SJCRH30 (cell line): ENCODE results near the gene CAMTA1. TPM values are rescaled to one million over a fixed set of nuclear protein-coding genes. Genes with fewer than 3 reads are reported as not detected.

ENCODE experiments used
- DNase-seq, 2 experiments: peaks; one replicate each; pipeline ENCODE4 v3.0.0-alpha.2; 2015 to 2020
- H3K27ac ChIP-seq: fragments of 250-450 bp; sonication (Bioruptor Pico); 2 replicates; pipeline ENCODE4 v1.5.1; 2020; ENCODE audit warnings: mild to moderate bottlenecking, moderate library complexity
- H3K27me3 ChIP-seq: fragments of 250-450 bp; sonication (Bioruptor Pico); 2 replicates; pipeline ENCODE4 v1.5.1; 2020; ENCODE audit warnings: mild to moderate bottlenecking, moderate library complexity
- H3K36me3 ChIP-seq: fragments of 250-450 bp; sonication (Bioruptor Pico); 2 replicates; pipeline ENCODE4 v1.5.1; 2020; ENCODE audit warnings: mild to moderate bottlenecking, moderate library complexity
- H3K4me1 ChIP-seq: fragments of 250-450 bp; sonication (Bioruptor Pico); 2 replicates; pipeline ENCODE4 v1.5.1; 2020; ENCODE audit warnings: mild to moderate bottlenecking, moderate library complexity
- H3K4me3 ChIP-seq: fragments of 250-450 bp; sonication (Bioruptor Pico); 2 replicates; pipeline ENCODE4 v1.5.1; 2020; ENCODE audit warnings: mild to moderate bottlenecking, moderate library complexity
- H3K9me3 ChIP-seq: fragments of 250-450 bp; sonication (Bioruptor Pico); replicated peaks from 2 replicates; pipeline ENCODE4 v1.5.1; 2020; ENCODE audit warnings: mild to moderate bottlenecking, moderate library complexity
- total RNA-seq: library from RNA; depleted of rRNA; stranded (reverse); fragments of >200 nt; shearing (Covaris generic); gene quantifications from 2 replicates; pipeline ENCODE4 v1.2.3, GENCODE V29; 2014

CAMTA1 gene
- total RNA-seq, 1 experiment from 2014 or later = 153 TPM

DNA sequence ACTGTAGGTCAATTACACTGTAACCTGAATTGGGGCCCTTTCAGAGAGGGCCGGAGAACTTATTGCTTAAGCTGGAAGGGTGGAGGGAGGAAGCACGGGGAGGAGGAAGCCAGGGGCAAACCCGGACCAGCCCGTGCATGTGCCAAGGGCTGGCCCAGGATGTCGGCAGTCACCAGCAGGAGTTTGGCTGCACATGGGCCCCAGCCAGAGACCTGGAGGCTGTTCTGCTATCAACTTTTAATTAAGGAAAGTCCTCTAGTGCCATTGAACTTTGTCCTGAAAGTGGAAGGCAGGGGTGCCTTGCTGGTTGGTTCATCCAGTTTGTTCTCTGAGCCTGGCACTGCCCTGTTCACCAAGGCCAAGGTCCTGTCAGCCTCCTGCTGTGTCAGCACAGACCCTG is 785.1 kb downstream of the CAMTA1 start:
- no peaks in the 10 kb centered on the region for H3K4me1 ChIP-seq
- no peaks in the 10 kb centered on the region for H3K36me3 ChIP-seq
- no peak for DNase-seq
- no peak overlapping the region for H3K27ac ChIP-seq
- no peak overlapping the region for H3K4me3 ChIP-seq
- peaks cover 12% of the 10 kb centered on the region; the same call in 1 of the 2 replicates for H3K9me3 ChIP-seq
- peaks cover 17% of the 10 kb centered on the region for H3K27me3 ChIP-seq

DNA sequence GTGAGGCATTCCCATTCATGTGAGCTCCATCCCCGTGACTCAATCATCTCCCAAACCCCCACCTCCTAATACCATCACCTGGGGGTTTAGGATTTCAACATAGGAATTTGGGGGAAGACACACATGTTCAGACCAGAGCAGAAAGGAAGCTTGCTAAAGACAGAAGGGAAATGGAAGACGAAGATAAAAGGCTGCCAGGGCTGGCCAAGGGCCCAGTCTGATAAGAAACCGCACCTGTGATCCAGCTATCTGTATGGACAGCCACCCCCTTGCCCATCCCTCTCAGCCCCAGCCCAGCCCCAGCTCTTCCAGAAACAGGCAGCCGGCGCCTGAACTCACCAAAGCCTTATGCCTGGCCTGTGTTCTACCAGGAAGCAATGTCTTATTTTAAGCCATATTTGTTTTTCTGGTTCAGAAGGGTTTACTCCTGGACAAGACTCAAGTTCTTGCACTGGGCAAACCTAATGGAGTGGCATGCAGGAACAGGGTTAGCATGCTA is 787.4 kb downstream of the CAMTA1 start:
- Histone ChIP-seq H3K4me3 (no peak overlapping the region), H3K9me3 (peaks cover 12% of the 10 kb centered on the region; the same call in 1 of the 2 replicates), H3K36me3 (no peaks in the 10 kb centered on the region), H3K27me3 (peaks cover 15% of the 10 kb centered on the region), H3K4me1 (no peaks in the 10 kb centered on the region), H3K27ac (no peak overlapping the region)
- DNase-seq = no peak

DNA sequence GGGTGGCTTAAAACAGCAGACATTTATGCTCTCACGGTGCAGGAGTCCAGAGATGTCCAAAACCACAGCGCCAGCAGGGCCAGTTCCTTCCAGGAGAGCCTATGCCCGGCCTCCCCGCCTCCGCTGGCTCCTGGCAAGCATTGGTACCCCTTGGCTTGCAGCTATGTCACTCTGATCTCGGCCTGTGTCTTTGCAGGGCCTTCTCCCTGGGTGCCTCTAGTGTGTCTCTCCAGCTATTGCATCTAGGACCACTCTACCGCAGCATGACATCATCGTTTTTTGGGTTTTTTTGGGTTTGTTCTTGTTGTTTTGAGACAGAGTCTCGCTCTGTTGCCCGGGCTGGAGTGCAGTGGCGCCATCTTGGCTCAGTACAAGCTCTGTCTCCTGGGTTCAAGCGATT is 788.2 kb downstream of the CAMTA1 start:
- Histone ChIP-seq H3K4me1 (no peaks in the 10 kb centered on the region), H3K9me3 (peaks cover 12% of the 10 kb centered on the region; the same call in 1 of the 2 replicates), H3K4me3 (no peak overlapping the region), H3K36me3 (no peaks in the 10 kb centered on the region), H3K27ac (no peak overlapping the region), H3K27me3 (peaks cover 16% of the 10 kb centered on the region)
- DNase-seq = no peak

DNA sequence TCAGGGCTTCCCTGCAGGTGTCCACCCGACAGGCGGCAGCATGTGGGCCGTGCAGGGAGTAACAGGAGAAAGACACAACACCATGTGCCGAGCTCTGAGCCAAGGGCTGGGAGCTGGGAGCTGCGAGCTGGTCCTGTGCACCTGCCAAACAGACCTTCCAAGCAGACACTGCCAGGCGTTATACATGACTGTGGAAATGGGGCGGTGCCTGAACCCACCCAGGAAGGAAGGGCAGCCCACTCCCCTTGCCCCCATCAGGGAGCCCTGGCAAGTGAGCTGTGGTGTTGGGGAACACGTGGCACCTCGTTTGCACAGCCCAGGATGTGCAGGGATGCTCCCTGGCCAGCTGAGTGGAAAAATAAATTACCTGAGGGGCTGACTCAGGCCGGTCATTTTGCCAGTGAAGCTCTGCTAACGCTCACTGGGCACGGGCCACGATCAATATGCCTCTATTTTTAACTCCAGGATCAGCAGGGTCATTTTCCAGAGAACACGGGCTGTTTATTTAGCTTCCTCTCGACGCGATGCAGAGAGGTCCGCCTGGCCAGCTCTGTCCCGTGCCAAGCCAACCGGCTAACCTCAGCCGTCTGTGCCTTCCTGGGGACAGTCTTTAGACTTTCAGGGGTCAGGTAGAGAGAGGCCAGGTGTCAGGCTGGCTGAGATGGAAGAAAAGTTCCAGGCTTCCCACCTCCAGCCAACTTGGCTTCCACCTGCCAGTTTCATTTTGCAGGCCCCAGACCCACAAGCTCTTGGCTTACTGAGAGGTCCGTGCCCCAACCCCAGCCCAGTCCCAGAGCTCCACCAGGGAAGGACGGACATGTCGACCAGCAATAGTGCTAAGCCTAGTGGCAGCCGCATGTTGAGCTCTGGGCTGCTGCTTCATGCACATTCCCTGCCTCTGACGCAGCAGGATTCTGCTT is 789.1 kb downstream of the CAMTA1 start:
- Histone ChIP-seq H3K4me3 (no peak overlapping the region), H3K4me1 (no peaks in the 10 kb centered on the region), H3K9me3 (peaks cover 5% of the 10 kb centered on the region; the same call in 1 of the 2 replicates), H3K36me3 (no peaks in the 10 kb centered on the region), H3K27me3 (peaks cover 21% of the 10 kb centered on the region), H3K27ac (no peak overlapping the region)
- no peak for DNase-seq

DNA sequence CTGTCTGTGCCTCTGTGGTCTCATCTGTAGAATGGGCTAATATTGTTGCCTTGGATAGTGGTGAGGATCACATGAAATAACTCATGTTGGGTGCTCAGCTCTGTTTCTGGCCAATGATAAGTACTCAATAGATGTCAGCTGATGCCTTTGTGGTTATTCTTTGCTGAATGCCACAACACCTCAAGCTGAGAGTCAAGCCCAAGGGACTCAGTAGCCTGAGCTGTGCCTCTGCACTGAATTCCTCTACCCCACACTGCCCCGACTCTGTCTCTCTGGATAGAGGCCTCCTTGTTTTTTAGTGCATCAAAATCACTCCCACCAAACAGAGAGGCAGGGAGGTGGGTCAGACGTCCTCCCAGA is 789.8 kb downstream of the CAMTA1 start:
- Histone ChIP-seq H3K4me1 (no peaks in the 10 kb centered on the region), H3K36me3 (no peaks in the 10 kb centered on the region), H3K4me3 (no peak overlapping the region), H3K27ac (no peak overlapping the region), H3K27me3 (peaks cover 21% of the 10 kb centered on the region), H3K9me3 (peaks cover 3% of the 10 kb centered on the region; the same call in 1 of the 2 replicates)
- no peak for DNase-seq

DNA sequence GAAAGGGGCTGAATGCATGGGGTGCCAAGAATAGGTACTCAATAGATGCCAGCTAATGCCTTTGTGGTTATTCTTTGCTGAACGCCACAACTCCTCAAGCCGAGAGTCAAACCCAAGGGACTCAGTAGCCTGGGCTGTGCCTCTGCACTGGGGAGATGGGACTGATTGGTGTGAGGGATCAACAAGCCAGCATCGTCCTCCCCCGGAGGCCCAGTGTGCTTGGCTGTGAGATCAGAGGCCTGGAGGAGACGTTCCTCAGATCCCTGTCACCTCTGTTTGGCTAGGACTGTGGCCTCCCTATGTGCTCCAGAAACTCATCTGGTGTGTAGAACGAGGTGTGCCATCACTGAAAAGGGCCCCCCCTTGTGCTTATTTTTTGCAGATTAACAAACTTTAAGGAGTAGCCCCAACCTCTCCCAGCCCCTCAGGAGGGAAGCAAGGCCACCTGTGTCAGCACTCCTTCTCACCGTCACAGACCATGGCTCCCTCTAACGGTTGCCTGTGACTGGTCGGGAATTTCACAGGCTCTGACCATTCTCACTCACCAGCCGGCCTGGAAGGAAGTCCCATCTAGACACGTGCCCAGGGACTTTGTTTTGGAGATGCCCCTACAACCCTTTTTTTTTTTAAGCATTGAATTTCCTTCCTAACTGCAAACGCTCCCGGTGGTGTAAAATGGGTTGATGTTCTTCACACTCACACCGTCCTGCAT is 791.8 kb downstream of the CAMTA1 start:
- H3K4me3 ChIP-seq = no peak overlapping the region
- no peaks in the 10 kb centered on the region for H3K36me3 ChIP-seq
- no peaks in the 10 kb centered on the region; the same call in 1 of the 2 replicates for H3K9me3 ChIP-seq
- H3K4me1 ChIP-seq = no peaks in the 10 kb centered on the region
- DNase-seq = no peak
- no peak overlapping the region for H3K27ac ChIP-seq
- H3K27me3 ChIP-seq = peaks cover 26% of the 10 kb centered on the region

DNA sequence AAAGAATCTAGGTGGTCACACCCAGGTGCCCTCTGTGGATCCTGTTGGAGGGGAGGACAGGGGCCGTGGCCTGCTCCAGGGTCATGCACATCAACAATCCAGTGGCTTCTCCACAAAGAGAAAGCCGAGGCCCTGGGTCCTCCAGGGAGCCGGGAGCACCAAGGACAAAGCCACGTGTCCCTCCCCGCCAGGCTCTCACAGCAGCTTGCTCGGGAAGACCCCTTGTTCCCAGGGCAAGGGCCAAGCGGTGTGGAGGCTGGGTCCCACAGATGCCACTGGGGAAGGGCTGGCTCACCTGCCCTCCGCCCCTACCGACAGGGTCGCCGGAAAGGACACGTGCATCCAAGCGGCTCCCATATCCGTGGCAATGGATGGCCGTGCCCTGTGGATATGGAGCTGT is 793.0 kb downstream of the CAMTA1 start:
- peaks cover 30% of the 10 kb centered on the region for H3K27me3 ChIP-seq
- no peaks in the 10 kb centered on the region for H3K36me3 ChIP-seq
- no peak overlapping the region for H3K27ac ChIP-seq
- H3K4me3 ChIP-seq = no peak overlapping the region
- no peaks in the 10 kb centered on the region; the same call in 1 of the 2 replicates for H3K9me3 ChIP-seq
- no peak for DNase-seq
- no peaks in the 10 kb centered on the region for H3K4me1 ChIP-seq

DNA sequence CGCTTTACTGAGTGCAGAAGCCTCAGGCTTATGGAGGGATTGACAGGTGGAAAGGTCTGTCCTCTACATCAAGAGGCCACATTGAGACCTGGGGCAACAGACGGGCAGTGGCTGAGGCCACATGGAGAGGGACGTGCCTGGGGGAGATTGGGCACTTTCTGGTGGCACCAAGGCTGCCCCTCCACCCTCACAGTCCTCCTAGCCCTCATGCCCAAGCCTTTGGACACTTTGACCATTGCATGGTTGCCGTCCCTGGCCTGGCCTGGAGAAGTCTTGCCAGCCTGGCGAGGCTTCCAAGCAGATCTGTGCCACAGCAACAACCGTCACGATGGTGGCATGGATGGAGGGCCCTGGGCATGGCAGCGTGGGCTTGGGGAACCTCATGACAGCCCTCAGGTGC is 793.8 kb downstream of the CAMTA1 start:
- Histone ChIP-seq H3K9me3 (no peaks in the 10 kb centered on the region; the same call in 1 of the 2 replicates), H3K36me3 (no peaks in the 10 kb centered on the region), H3K4me3 (no peak overlapping the region), H3K27ac (no peak overlapping the region), H3K27me3 (peaks cover 24% of the 10 kb centered on the region), H3K4me1 (no peaks in the 10 kb centered on the region)
- DNase-seq = no peak

DNA sequence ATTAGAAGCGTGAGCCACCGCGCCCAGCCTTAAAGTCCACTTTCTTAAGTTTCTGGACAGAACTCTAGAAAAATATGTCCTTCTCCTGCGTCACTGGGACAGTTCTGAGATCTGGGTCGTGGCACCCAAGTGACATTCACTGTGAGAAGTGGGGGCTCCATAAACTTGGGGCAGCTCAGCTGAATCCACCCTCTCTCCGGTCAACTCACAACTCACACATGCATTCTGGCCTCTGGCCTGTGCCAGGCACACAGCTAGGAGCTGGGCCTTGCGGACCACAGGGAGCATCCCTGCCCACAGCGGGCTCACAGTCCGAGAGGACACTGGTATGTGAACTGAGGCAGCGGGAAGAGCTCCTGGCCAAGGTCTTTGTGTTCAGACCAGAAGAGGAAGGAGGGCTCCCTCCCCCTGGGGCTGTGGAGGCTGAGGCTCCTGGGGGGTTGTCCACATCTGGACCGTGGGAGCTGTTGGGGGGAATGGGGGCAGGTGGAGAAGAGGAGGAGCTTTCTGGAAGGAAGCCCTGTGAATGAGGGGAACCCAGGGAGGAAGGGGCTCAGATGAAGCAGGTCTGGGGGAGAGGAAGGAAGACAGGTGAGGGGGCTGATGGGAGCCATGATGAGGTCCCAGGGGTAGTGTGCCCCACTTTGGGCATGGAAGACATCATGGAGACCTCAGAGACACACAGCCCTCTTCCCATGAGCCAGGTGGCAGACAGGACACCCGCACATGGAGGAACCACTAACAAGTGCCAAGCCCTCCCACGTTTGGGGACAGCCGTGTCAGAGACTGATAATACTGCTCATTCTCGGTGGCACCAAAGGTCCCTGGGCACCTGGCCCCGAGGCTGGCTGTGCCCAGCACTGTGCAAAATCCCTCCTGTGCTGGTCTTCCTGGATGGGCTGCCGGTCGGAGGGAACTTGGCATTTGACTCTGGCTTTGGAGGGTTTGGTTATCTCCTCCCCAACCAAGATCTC is 794.9 kb downstream of the CAMTA1 start:
- Histone ChIP-seq H3K36me3 (no peaks in the 10 kb centered on the region), H3K4me1 (no peaks in the 10 kb centered on the region), H3K27ac (no peak overlapping the region), H3K27me3 (peaks cover 30% of the 10 kb centered on the region), H3K4me3 (no peak overlapping the region), H3K9me3 (no peaks in the 10 kb centered on the region; the same call in 1 of the 2 replicates)
- no peak for DNase-seq

DNA sequence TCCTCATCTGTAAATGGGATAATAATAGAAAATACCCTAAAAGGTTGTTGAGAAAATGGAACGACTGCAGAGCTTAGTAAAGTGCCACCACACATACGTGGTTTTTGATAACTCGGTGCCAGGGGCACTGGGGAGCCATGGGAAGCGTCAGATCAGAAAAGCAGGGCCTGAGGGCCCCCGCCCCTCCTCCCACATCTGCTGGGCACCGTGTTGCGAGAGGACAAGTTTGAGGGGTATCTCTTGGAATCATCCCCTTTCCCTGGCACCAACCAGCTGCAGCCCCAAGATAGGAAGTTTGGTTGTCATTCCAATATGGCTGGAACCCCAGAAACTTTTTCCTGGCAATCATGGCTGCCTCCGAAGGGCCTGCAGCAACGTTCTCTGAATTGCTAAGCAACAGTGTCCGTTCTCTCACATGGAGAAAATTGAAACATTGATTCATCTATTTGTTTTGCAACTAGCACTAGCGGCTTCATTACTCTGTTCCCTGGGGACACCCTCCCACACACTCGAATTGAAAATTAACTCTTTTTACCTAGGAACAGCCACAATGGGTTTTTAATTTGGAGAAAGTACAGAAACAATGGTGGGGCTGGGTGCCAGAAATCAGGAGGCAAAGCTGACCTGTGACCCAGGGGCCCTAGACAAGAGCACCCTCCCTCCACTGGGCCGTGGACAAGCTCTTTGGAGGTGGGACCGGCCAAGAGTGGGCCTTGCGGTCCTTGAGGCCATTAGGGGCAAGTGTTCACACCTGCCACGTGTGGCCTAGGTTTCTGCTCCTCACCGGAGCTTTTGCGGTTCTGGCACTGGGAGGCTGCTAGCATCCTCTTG is 795.9 kb downstream of the CAMTA1 start:
- no peak overlapping the region for H3K4me3 ChIP-seq
- H3K27ac ChIP-seq = no peak overlapping the region
- H3K27me3 ChIP-seq = peaks cover 35% of the 10 kb centered on the region
- no peak for DNase-seq
- H3K9me3 ChIP-seq = no peaks in the 10 kb centered on the region
- no peaks in the 10 kb centered on the region for H3K4me1 ChIP-seq
- no peaks in the 10 kb centered on the region for H3K36me3 ChIP-seq

DNA sequence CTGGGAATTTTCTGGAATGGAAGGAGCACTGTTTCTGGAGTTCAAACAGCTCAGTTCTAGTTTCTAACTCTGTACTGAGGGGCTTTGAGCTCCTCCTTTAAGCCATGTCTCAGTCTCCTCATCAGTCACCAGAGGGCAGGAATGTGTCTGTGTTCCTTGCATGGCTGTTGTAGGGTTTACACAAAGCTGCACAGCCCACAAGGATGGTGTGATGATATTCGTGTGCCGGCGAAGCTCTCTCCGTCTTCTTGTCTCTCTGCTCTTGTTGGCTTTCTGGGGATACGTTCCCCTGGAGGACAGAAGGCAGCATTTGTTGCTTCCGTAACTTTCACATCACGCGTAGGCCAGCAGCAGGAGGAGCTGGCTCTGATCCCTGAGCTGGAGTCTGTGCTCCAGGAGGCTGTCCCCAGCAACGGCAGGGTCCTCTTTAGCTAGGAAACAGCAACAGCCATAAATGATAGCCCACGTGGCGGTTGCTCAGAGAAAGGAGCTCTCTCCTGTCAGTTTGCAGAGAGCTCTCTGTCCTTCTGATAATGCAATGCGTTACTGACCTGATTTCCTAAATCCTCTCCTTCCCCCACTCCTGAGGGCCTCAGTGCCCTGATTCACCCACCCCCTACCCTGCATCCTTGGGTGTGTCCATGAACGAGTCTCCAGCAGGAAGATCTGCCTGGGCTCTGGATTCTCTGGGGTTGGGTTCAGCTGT is 796.7 kb downstream of the CAMTA1 start:
- Histone ChIP-seq H3K27me3 (peaks cover 42% of the 10 kb centered on the region), H3K36me3 (no peaks in the 10 kb centered on the region), H3K4me3 (no peak overlapping the region), H3K27ac (no peak overlapping the region), H3K9me3 (no peaks in the 10 kb centered on the region), H3K4me1 (no peaks in the 10 kb centered on the region)
- DNase-seq = no peak

DNA sequence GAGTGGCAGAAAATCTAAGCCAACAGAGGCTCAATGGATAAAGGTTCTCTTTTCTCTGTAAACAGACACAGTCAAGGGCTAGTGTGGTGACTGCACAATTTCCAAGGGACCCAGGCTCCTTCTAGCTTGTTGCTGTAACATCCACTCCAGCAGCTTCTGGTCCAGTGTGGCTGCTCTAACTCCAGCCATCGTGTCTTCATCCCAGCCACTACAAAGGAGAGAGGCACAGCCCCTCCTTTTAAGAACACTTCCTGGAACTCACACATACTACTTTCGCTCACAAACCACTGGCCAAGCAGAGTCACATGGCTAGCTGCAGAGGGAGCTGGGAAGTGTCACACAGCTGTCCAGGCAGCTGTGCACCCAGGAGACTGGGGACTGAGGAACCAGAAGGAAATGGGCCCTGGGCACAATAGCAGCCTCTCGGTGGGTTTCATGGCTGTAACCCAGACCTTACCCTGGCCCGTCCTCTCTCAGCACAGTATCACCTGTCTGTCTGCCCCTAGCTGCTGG is 797.3 kb downstream of the CAMTA1 start:
- H3K4me3 ChIP-seq = no peak overlapping the region
- H3K36me3 ChIP-seq = no peaks in the 10 kb centered on the region
- H3K4me1 ChIP-seq = no peaks in the 10 kb centered on the region
- H3K27me3 ChIP-seq = peaks cover 44% of the 10 kb centered on the region
- DNase-seq = no peak
- H3K27ac ChIP-seq = no peak overlapping the region
- no peaks in the 10 kb centered on the region for H3K9me3 ChIP-seq
